AG09309 (cell line): ENCODE results near the gene CNN2.

Experiments used
- DNase-seq: peaks from one replicate; pipeline ENCODE4 v3.0.0-alpha.2; 2010; ENCODE audit warnings: low read depth
- H3K4me3 ChIP-seq: 2 replicates; pipeline ENCODE4 v1.5.1; 2011; ENCODE audit warnings: mild to moderate bottlenecking, low read depth, low read length, moderate library complexity; ENCODE audit not compliant: control insufficient read depth
- CTCF ChIP-seq: IDR thresholded peaks from 2 replicates; pipeline ENCODE4 v1.5.1; 2011; ENCODE audit warnings: mild to moderate bottlenecking, low read depth, low read length, inconsistent platforms; ENCODE audit not compliant: insufficient read depth, control insufficient read depth; ENCODE audit errors: missing control alignments

CNN2 gene

GRCh38 chr19:1061987-1062386, 35.6 kb downstream of the CNN2 start:
- TF ChIP-seq CTCF, result no peak
- no peak for DNase-seq
- no peak overlapping the region for H3K4me3 ChIP-seq

DNA sequence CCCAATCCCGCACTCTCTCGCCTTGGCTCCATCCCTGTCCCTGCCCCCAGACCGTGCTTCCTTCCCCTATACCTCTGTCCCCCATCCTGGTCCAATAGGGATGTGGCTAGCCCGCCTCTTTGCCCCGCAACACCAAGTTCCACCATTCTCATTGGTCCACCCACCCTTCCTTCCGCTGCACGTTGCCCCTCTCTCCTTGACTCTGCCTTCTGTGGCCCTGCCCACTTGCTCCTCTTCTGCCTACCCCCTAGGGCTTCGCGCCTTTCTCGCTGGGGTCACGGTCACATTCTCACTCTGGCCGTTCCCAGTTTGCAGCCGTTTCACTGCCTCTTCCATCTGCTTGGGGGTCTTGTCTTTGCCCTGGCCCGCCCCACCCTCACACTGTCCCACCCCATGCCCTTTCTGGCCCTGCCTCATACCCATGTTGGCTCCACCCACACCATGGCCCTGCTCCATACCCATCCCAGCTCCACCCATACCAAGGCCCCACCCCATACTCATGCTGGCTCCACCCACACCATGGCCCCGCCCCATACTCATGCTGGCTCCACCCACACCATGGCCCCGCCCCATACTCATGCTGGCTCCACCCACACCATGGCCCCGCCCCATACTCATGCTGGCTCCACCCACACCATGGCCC, 36.1 kb downstream of the CNN2 start:
- no peak overlapping the region for H3K4me3 ChIP-seq
- no peak for TF ChIP-seq CTCF
- DNase-seq, result no peak

DNA sequence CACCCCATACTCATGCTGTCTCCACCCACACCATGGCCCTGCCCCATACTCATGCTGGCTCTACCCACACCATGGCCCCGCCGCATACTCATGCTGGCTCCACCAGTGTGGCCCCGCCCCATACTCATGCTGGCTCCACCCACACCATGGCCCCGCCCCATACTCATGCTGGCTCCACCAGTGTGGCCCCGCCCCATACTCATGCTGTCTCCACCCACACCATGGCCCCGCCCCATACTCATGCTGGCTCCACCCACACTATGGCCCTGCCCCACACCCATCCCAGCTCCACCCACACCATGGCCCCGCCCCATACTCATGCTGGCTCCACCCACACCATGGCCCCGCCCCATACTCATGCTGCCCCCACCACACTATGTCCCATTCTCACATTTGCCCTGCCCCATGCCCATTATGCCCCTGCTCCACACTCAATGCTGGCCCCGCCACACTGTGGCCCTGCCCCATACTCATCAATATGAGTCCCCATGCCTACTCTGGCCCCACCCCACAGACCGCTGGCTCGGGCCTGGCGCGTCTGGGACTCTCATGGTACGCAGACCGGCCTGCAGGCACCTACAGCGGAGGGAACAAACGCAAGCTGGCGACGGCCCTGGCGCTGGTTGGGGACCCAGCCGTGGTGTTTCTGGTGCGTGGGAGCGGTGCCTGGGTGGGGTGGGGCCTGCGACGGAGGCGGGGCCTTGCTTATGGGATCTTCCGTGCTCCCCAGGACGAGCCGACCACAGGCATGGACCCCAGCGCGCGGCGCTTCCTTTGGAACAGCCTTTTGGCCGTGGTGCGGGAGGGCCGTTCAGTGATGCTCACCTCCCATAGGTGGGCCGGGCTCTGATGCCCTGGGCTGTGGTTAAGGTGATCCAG, 36.9 kb downstream of the CNN2 start:
- H3K4me3 ChIP-seq, result no peak overlapping the region
- no peak for DNase-seq
- TF ChIP-seq CTCF, result no peak

DNA sequence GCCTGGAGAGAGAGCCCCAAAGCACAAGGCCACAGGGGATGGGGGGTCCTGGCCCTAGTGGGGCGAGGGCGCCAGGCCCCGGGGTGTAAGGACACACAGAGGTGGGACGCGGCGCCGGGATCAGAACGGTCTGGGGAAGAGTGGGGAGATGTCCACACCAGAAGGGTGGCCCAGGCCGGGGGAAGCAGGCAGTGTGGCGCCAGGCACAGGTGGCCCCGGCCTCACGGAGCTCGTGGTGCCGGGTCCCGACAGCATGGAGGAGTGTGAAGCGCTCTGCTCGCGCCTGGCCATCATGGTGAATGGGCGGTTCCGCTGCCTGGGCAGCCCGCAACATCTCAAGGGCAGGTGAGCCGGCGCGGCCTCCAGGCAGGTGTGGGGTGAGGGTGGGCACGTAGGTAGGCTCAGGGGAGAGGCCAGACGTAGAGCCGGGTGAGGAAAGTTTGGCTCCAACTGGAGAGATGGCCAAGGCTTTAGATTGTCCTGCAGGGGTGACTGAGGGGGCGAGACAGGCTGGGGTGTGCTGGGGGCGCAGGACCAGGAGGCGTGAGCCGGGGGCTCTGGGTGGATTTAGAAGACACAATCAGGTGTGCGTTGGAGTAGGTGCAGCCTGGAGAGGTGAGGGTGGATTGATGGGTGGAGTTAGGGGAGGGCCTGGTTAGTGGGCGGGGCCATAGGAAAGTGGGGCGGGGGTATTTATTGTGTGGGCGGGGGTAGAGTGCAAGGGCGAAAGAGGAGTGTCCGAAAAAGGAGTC, 37.7 kb downstream of the CNN2 start:
- TF ChIP-seq CTCF, result no peak
- no peak overlapping the region for H3K4me3 ChIP-seq
- no peak for DNase-seq

DNA sequence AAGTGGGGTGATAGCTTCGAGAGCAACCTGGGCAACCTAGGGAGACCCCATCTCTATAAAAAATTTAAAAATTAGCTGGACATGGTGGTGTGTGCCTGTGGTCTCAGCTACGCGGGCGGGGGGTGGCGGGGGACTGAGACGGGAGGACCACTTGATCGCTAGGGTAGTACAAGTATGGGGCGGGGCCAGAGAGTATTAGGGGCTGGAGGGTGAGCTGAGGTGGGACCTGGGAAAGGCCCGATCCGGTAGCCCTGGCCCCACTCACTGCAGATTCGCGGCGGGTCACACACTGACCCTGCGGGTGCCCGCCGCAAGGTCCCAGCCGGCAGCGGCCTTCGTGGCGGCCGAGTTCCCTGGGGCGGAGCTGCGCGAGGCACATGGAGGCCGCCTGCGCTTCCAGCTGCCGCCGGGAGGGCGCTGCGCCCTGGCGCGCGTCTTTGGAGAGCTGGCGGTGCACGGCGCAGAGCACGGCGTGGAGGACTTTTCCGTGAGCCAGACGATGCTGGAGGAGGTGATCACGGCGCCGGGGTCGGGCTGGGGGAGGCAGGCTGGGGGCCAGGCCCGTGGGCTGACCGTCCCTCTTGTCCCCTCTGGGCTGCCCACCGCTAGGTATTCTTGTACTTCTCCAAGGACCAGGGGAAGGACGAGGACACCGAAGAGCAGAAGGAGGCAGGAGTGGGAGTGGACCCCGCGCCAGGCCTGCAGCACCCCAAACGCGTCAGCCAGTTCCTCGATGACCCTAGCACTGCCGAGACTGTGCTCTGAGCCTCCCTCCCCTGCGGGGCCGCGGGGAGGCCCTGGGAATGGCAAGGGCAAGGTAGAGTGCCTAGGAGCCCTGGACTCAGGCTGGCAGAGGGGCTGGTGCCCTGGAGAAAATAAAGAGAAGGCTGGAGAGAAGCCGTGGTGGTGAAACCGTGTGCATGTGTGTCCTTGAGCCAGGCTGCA, 38.5 kb downstream of the CNN2 start:
- no peak for DNase-seq
- TF ChIP-seq CTCF, result peak; percentile 58
- H3K4me3 ChIP-seq, result no peak overlapping the region
